ENCODE results near the gene SUSD4.

The SUSD4 gene

GRCh38 chr1:223329252-223329651 is 34.7 kb downstream of the SUSD4 start:
- DNase-seq = no peak

- no peak for DNase-seq
Observed at GRCh38 chr1:223328566-223328965, 35.4 kb downstream of the SUSD4 start.

GRCh38 chr1:223326776-223327175 is 37.2 kb downstream of the SUSD4 start:
- DNase-seq = no peak

- DNase-seq = no peak
Observed at GRCh38 chr1:223323491-223324484, 40.2 kb downstream of the SUSD4 start.

DNA sequence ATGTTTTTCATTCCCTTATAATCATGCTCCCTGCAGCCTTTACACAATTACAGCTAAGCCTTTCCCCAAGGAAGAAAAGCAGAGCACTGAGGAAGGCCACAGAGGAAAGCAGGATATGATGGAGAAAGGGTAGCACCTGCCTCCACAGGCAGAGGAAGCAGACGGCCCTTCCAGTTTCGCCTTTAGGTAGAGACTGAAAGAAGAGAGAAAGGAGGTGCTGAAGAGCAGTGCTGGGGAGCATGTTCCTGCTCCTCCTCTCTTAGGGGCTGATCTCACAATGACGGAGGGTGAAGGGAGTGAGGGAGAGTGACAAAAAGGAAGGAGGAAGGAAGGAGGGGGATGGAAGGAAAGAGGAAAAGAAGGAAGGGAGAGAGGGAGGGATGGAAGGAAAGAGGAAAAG is 41.1 kb downstream of the SUSD4 start:
- DNase-seq = no peak

- DNase-seq = no peak
Observed at GRCh38 chr1:223320959-223321358, 43.0 kb downstream of the SUSD4 start.

GRCh38 chr1:223319905-223320580 is 43.9 kb downstream of the SUSD4 start:
- DNase-seq = no peak

GRCh38 chr1:223319398-223319797 is 44.6 kb downstream of the SUSD4 start:
- no peak for DNase-seq

DNA sequence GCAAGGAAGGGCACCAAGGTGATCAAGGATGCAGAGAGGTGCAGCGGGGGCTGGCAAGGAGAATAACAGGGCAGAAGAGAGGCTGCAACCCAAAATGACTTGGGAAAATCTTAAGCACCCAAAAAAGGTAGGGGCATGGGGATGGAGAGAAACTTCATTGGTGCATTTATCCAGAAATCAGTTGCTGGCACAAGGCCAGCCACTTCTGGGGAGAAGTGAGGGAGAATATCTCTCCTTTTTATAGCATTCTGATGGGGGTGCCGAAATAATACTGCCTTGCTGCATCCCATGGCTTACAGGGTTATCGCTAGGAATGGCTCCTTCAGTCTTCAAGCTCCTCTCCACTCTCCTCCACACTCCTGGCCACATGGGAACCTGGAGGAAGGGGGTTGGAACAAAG is 47.9 kb downstream of the SUSD4 start:
- DNase-seq = no peak

DNA sequence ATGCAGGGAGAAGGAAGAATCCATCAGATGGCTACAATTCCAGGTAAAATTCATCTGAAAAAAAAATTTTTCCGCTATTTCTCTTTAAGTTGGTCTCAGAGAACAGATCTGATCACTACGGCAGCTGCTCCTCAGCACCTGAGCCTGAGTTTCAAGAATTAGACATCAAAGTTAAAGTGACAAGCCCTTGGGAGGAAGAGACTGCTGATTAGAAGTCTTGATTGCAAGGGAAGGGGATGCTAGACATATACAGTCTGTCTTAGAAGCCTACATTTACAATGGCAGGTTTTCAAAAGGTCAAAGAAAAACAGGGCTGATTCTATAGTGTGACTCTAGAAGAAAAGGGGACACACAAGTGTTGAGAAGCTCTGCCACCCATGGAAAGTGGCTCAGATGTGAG is 48.3 kb downstream of the SUSD4 start:
- no peak for DNase-seq

GRCh38 chr1:223313415-223313754 is 50.6 kb downstream of the SUSD4 start:
- no peak for DNase-seq

- no peak for DNase-seq
Observed at GRCh38 chr1:223312705-223313414, 51.1 kb downstream of the SUSD4 start.

DNA sequence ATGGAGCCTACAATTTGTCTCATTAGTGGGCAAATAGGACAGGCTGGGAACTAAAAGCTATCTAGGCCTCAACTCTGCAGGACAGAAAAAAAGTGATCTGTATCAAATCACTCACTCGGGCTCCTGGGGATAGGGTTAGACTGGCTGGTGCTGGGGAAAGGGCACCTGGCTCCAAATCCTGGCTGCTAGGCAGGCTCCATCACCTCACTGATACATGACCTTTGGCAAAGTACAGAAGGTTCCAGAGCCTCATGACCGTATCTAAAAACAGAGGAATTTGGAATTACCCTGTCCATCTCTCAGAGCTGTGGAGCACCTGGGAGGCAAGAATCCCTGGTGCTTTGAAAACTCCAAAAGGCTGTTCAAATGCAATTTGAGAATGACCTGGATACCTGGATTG is 51.7 kb downstream of the SUSD4 start:
- no peak for DNase-seq

DNA sequence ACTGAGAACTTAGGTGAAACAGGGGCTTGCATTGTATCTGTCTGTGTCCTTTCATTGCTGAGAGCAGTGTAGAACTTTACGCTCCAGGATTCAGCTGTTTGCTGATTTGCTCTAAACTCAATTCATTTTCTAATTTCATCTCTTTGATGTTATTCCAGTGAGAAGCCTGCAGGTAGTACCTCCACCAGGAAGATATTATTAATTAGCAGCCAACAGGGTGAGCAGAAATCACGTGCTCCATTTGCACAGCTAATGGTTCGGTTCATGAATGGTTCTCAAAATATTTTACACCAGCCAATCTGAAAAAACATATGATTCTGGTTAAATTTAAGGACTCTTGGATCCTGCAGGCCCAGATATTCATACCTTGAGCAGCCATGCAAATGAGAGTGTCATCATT is 52.1 kb downstream of the SUSD4 start:
- no peak for DNase-seq

DNA sequence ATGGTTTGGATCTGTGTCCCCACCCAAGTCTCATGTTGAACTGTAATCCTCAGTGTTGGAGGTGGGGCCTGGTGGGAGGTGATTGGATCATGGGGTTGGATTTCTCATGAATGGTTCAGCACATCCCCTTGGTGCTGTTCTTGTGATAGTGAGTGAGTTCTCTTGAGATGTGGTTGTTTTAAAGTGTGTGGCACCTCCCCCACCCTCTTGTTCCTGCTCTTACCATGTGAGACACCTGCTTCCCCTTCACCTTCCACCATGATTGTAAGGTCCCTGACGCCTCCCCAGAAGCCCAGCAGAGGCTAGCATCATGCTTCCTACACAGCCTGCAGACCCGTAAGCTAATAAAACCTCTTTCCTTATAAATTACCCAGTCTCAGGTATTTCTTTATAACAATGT is 55.8 kb downstream of the SUSD4 start:
- DNase-seq = no peak

GRCh38 chr1:223307544-223307943 is 56.4 kb downstream of the SUSD4 start:
- no peak for DNase-seq

- no peak for DNase-seq
Observed at GRCh38 chr1:223304931-223305330, 59.0 kb downstream of the SUSD4 start.

GRCh38 chr1:223301371-223301770 is 62.6 kb downstream of the SUSD4 start:
- DNase-seq = no peak

DNA sequence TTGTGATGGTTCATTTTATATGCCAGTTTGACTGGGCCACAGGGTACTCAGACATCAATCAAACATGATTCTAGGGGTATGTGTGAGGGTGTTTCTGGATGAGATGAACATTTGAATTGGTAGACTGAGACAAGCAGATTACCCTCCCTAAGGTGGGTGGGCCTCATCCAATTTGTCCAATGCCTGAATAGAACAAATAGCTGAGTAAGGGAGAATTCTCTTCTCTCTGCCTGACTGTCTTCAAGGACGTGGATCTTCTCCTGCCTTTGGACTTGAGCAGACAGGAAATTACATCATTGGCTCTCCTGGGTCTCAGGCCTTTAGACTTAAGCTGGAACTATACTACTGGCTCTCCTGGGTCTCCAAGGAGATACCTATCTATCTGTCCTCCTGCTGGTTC is 64.4 kb downstream of the SUSD4 start:
- no peak for DNase-seq

- DNase-seq = no peak
Observed at GRCh38 chr1:223298701-223299100, 65.3 kb downstream of the SUSD4 start.

DNA sequence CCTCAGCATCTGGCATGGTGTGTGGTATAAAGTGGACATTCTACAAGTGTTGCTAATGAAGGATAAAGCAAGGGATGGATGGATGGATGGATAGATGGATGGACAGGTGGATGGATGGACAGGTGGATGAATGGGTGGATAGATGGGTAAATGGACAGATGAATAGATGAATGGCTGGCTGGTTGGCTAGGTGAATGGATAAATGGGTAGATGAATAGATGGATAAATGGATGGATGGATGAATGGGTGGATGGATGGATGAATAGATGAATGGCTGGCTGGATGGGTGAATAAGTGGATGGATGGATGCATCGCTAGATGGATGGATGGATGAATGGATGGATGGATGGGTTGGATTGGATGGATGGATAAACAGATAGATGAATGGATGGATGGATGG is 66.2 kb downstream of the SUSD4 start:
- DNase-seq = no peak

DNA sequence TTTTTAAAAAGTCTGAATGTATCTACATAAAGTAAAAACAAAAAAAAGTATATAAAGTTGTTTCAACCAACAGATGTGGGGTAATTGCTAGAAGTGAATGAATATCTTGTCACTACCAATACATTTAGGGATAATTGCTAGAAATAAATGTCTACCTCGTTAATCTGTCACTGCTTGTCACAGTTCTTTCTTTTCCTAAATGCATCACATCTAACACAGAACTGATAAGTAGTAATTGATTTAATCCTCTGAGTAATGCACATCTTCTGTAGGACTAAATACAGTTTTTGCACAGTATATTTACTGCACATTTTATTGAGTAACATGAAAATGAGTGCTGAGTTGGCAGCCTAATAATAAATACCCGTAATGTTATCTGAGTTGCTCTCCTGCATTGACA is 72.2 kb downstream of the SUSD4 start:
- no peak for DNase-seq

- no peak for DNase-seq
Observed at GRCh38 chr1:223290397-223290796, 73.6 kb downstream of the SUSD4 start.

GRCh38 chr1:223289621-223290020 is 74.4 kb downstream of the SUSD4 start:
- DNase-seq = no peak

Data from SIG-M5 (cell line).